ENCODE results near the gene FHAD1. TPM values are rescaled to one million over a fixed set of nuclear protein-coding genes. Genes with fewer than 3 reads are reported as not detected.
A peak's percentile ranks its signal among the peaks of the same experiment; 100 is the strongest.

The FHAD1 gene
- total and polyA plus RNA-seq, 2 of the 13 experiments (the other 11 are each of a cell fraction or from before 2014, with no cell fraction given), result not detected

DNA sequence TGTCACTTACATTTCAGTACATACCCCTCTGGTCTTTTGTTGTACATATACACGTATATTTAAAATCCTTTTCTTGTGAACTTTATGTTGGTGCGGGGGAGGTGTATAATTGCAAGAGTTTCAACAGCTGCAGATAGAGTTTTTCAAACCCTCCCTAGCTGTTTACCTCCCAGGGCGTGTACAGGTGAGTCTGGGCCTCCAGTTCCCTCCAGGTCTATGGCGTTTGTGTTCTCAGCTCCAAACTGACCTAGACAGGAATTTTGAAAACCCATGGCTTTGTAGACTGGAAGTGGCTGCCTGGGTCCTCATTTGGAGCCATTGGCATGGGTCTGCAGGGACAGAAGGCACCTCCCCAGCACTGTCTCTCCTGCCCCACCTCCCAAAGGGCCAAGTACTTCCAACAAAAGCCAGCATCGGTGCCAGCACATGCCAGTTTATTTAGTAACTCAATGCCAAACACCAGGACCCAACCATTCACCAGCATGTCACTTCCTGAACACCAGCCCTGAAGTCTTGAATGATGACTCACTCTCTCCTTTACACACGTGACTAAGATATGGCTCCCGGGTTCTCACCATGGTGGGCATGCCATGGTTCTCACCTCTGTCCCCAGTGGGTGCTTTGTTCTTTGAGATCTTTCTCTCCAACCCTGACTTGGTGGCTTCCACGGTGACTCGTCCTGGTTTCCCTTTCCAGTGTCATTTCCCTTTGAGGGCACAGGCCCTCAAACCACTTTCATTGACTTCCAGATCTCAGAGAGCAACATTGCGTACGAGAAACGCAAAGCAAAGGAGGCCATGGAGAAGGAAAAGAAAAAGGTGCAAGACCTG lies 105.3 kb downstream of the FHAD1 start (continued):
- TF ChIP-seq ZFY (CRISPR knock-in tag; IDR thresholded peaks at IDR 0.05) (no peak), ZBTB43 (CRISPR knock-in tag; conservative IDR thresholded peaks at IDR 0.05) (no peak), ZNF788 (CRISPR knock-in tag; IDR thresholded peaks at IDR 0.05; ENCODE audit: borderline replicate concordance) (no peak), BHLHE40 (IDR thresholded peaks at IDR 0.05; ENCODE audit: low read length) (peak; percentile 78), HNRNPL (IDR thresholded peaks at IDR 0.05; ENCODE audit: low read depth, low read length) (0 out of 2 replicates have a peak, but pooled peaks have one; percentile 19), RERE (CRISPR knock-in tag; IDR thresholded peaks at IDR 0.05; ENCODE audit: low read depth) (no peak), TP53 (CRISPR knock-in tag; conservative IDR thresholded peaks at IDR 0.05) (no peak), MTA1 (CRISPR knock-in tag; IDR thresholded peaks at IDR 0.05; ENCODE audit: borderline replicate concordance) (no peak), ZNF333 (CRISPR knock-in tag; IDR thresholded peaks at IDR 0.05; ENCODE audit: borderline replicate concordance) (no peak), ZNF256 (CRISPR knock-in tag; conservative IDR thresholded peaks at IDR 0.05) (no peak), CREM (IDR thresholded peaks at IDR 0.05) (no peak), CREM (CRISPR knock-in tag; IDR thresholded peaks at IDR 0.05) (no peak), ZSCAN30 (CRISPR knock-in tag; IDR thresholded peaks at IDR 0.05) (no peak), ZNF343 (CRISPR knock-in tag; IDR thresholded peaks at IDR 0.05) (no peak), ZNF644 (CRISPR knock-in tag; IDR thresholded peaks at IDR 0.05; ENCODE audit: low read depth) (peak; percentile 95), TBL1XR1 (IDR thresholded peaks at IDR 0.05; ENCODE audit: borderline replicate concordance, low read length, partially characterized antibody) (no peak)
- TF ChIP-seq, protein P1, sequence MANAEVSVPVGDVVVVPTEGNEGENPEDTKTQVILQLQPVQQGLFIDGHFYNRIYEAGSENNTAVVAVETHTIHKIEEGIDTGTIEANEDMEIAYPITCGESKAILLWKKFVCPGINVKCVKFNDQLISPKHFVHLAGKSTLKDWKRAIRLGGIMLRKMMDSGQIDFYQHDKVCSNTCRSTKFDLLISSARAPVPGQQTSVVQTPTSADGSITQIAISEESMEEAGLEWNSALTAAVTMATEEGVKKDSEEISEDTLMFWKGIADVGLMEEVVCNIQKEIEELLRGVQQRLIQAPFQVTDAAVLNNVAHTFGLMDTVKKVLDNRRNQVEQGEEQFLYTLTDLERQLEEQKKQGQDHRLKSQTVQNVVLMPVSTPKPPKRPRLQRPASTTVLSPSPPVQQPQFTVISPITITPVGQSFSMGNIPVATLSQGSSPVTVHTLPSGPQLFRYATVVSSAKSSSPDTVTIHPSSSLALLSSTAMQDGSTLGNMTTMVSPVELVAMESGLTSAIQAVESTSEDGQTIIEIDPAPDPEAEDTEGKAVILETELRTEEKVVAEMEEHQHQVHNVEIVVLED (CRISPR knock-in tag; IDR thresholded peaks at IDR 0.05; ENCODE audit: borderline replicate concordance), result no peak
- TF ChIP-seq, protein P2, sequence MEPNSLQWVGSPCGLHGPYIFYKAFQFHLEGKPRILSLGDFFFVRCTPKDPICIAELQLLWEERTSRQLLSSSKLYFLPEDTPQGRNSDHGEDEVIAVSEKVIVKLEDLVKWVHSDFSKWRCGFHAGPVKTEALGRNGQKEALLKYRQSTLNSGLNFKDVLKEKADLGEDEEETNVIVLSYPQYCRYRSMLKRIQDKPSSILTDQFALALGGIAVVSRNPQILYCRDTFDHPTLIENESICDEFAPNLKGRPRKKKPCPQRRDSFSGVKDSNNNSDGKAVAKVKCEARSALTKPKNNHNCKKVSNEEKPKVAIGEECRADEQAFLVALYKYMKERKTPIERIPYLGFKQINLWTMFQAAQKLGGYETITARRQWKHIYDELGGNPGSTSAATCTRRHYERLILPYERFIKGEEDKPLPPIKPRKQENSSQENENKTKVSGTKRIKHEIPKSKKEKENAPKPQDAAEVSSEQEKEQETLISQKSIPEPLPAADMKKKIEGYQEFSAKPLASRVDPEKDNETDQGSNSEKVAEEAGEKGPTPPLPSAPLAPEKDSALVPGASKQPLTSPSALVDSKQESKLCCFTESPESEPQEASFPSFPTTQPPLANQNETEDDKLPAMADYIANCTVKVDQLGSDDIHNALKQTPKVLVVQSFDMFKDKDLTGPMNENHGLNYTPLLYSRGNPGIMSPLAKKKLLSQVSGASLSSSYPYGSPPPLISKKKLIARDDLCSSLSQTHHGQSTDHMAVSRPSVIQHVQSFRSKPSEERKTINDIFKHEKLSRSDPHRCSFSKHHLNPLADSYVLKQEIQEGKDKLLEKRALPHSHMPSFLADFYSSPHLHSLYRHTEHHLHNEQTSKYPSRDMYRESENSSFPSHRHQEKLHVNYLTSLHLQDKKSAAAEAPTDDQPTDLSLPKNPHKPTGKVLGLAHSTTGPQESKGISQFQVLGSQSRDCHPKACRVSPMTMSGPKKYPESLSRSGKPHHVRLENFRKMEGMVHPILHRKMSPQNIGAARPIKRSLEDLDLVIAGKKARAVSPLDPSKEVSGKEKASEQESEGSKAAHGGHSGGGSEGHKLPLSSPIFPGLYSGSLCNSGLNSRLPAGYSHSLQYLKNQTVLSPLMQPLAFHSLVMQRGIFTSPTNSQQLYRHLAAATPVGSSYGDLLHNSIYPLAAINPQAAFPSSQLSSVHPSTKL (CRISPR knock-in tag; IDR thresholded peaks at IDR 0.05), result no peak

Data from HepG2 (cell line).